Ascending aorta (tissue), 2 donors: ENCODE data around the gene ADAMTS8. TPM values are rescaled to one million over a fixed set of nuclear protein-coding genes. Genes with fewer than 3 reads are reported as not detected.

Source experiments
- DNase-seq, 2 donors: peaks; one replicate each; pipeline ENCODE4 v3.0.0-alpha.2; 2019; ENCODE audit warnings: low spot score in 2 of 2
- H3K27ac ChIP-seq, 2 donors: fragments of 200-600 bp; sonication (generic); one replicate each; pipeline ENCODE4 v1.5.1; 2016 to 2017; ENCODE audit warnings: mild to moderate bottlenecking in 1 of 2
- H3K27me3 ChIP-seq: fragments of 200-600 bp; sonication (generic); one replicate; pipeline ENCODE4 v1.5.1; 2017
- H3K36me3 ChIP-seq, 2 donors: fragments of 200-600 bp; sonication (generic); one replicate each; pipeline ENCODE4 v1.5.1; 2016
- H3K4me1 ChIP-seq, 2 donors: fragments of 200-600 bp; sonication (generic); one replicate each; pipeline ENCODE4 v1.5.1; 2016 to 2017; ENCODE audit warnings: mild to moderate bottlenecking in 1 of 2
- H3K4me3 ChIP-seq, 2 donors: fragments of 200-600 bp; sonication (generic); one replicate each; pipeline ENCODE4 v1.5.1; 2016 to 2017; ENCODE audit warnings: mild to moderate bottlenecking in 1 of 2
- H3K9me3 ChIP-seq, 2 donors: fragments of 200-600 bp; sonication (generic); one replicate each; pipeline ENCODE4 v1.5.1; 2016
- intact Hi-C: fragments of 100-400 bp; cut with DNase I; formaldehyde crosslinking; loops from one replicate; pipeline ENCODE4 v1.15.1; 2023
- total RNA-seq: library from RNA; depleted of rRNA; stranded (reverse); fragments of >200 nt; gene quantifications from one replicate; pipeline ENCODE4 v1.1.0, GENCODE V29; 2016
- TF ChIP-seq, protein P1 (sequence below), 3 experiments: fragments of 200-600 bp in 2 of 3; fragments of 450-650 bp in 1 of 3; sonication (generic) in 2 of 3; IDR thresholded peaks; one replicate each; pipeline ENCODE4 v1.5.1; 2016 to 2019; ENCODE audit warnings: antibody characterized with exemption in 3 of 3, mild to moderate bottlenecking in 1 of 3, moderate library complexity in 1 of 3

Gene ADAMTS8
- total RNA-seq, 1 donor from 2014 or later, result 0.64 TPM

DNA sequence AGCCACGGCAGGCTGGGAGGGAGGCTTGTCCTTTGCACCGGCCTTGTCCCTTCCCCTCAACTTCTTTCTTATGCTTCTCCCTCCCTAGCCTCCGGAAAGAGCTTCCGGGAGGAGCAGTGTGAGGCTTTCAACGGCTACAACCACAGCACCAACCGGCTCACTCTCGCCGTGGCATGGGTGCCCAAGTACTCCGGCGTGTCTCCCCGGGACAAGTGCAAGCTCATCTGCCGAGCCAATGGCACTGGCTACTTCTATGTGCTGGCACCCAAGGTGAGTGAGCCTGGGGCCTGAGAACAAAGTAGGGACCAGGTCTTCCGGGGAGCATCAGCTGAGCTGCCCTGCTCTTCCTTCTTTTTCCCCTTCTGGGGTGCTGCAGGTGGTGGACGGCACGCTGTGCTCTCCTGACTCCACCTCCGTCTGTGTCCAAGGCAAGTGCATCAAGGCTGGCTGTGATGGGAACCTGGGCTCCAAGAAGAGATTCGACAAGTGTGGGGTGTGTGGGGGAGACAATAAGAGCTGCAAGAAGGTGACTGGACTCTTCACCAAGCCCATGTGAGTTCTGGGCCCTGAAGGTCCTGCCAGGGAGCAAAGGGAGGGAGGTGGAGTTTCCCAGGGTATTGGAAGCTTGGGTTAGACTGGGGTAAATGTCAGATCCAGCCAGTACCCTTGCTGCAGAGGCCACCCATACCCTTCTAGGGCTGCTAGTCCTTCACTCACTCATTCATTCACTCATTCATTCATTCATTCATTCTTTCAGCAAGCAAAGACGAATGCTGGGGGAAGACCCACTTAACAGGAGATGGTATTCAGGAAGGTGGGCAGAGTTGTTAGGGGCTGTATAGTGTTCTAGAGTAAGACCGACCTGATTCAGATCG is 42.7 kb upstream of the ADAMTS8 start:
- DNase-seq, result peak in 1 of 2 donors; percentile 46
- Histone ChIP-seq H3K36me3 (peaks cover 49 to 52% of the 10 kb centered on the region in 2 donors), H3K27ac (no peak overlapping the region)

DNA sequence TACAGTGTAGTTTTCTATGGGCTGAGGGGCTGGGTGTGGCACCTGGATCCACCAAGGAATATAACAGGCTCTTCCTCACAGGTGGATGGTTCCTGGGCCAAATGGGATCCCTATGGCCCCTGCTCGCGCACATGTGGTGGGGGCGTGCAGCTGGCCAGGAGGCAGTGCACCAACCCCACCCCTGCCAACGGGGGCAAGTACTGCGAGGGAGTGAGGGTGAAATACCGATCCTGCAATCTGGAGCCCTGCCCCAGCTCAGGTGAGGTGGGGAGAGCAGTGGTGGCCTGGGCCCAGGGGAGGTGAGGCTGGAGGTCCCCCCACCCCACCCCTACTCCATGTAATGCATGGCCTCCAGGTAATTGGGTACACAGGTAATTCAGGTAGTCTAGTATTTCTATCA is 40.8 kb upstream of the ADAMTS8 start:
- DNase-seq, result peak in 1 of 2 donors; percentile 39
- intact Hi-C loops, result no loop called here
- TF ChIP-seq, protein P1, sequence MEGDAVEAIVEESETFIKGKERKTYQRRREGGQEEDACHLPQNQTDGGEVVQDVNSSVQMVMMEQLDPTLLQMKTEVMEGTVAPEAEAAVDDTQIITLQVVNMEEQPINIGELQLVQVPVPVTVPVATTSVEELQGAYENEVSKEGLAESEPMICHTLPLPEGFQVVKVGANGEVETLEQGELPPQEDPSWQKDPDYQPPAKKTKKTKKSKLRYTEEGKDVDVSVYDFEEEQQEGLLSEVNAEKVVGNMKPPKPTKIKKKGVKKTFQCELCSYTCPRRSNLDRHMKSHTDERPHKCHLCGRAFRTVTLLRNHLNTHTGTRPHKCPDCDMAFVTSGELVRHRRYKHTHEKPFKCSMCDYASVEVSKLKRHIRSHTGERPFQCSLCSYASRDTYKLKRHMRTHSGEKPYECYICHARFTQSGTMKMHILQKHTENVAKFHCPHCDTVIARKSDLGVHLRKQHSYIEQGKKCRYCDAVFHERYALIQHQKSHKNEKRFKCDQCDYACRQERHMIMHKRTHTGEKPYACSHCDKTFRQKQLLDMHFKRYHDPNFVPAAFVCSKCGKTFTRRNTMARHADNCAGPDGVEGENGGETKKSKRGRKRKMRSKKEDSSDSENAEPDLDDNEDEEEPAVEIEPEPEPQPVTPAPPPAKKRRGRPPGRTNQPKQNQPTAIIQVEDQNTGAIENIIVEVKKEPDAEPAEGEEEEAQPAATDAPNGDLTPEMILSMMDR (IDR thresholded peaks at IDR 0.05), result no peak
- peaks cover 52 to 54% of the 10 kb centered on the region in 2 donors for H3K36me3 ChIP-seq
- H3K27me3 ChIP-seq, result no peaks in the 10 kb centered on the region
- H3K4me3 ChIP-seq, result no peak overlapping the region
- H3K9me3 ChIP-seq, result no peaks in the 10 kb centered on the region
- H3K4me1 ChIP-seq, result no peaks in the 10 kb centered on the region
- no peak overlapping the region for H3K27ac ChIP-seq

More for the DNA sequence above, 42.7 kb upstream of the ADAMTS8 start:
- H3K4me1 ChIP-seq, result no peaks in the 10 kb centered on the region
- TF ChIP-seq, protein P1 (IDR thresholded peaks at IDR 0.05), result no peak
- no peak overlapping the region for H3K4me3 ChIP-seq
- no peaks in the 10 kb centered on the region for H3K27me3 ChIP-seq
- intact Hi-C loops, result no loop called here
- H3K9me3 ChIP-seq, result no peaks in the 10 kb centered on the region

DNA sequence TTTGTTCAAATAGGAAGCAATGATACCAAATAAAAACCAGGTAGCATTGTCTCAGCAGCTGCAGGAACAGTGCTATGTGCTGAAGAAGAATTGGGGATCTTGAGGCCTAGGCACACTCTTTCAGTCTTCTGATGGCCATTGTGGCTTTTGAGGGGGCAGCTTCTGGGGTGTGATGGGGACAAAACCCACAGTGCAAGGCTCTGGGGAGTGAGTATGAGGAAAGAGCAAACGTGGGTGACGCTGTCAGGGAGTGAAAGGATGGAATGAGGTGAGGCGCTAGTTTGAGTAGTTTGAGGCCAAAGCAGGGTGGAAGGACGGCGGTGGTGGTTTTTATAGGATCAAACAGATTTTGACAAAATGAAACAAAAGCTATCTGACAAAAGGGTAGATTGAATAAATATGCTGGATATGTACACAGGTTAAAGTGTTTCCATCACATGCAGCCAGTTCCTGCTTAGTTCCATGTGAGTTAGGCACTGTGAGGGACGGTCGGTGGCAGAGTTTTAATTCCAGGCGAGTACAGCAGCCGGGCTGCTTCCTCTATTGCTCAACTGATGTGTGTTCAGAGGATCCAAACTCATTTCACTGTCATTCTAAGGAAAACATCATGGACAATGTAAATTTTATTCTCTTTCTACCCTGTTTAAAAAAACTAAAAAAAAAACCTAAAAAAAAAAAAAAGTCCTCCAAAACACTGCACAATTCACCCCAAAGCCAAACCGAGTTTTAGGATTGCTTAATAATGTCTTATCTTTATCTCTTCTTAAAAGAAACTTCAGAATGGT is 38.9 kb upstream of the ADAMTS8 start:
- H3K36me3 ChIP-seq, result peaks cover 44 to 50% of the 10 kb centered on the region in 2 donors
- no peaks in the 10 kb centered on the region for H3K27me3 ChIP-seq
- H3K4me3 ChIP-seq, result no peak overlapping the region
- intact Hi-C loops, result no loop called here
- H3K4me1 ChIP-seq, result no peaks in the 10 kb centered on the region
- no peaks in the 10 kb centered on the region for H3K9me3 ChIP-seq
- TF ChIP-seq, protein P1 (IDR thresholded peaks at IDR 0.05), result no peak
- DNase-seq, result peak in 1 of 2 donors; percentile 37
- no peak overlapping the region for H3K27ac ChIP-seq

DNA sequence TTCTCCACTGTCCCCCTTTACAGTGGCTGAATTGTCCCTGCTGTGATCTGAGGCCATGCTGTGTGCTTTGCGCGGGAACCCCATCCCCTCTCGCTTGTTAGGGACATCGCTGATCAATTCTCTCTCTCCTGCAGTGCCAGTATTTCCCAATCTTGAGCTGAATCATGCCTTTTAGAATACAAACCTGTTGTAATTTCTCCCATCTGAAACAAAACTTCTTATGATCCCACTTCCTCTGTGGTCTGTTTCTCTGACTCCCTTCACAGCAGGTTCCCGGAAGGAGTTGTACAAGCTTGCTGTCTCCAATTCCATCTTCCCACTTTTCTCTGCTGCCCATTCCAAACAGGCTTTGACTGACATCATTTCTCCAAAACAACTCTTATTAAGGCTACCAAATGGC is 36.9 kb upstream of the ADAMTS8 start:
- DNase-seq, result no peak
- no peaks in the 10 kb centered on the region for H3K27me3 ChIP-seq
- no peaks in the 10 kb centered on the region for H3K9me3 ChIP-seq
- TF ChIP-seq, protein P1 (IDR thresholded peaks at IDR 0.05), result no peak
- no peak overlapping the region for H3K4me3 ChIP-seq
- H3K4me1 ChIP-seq, result no peaks in the 10 kb centered on the region
- peaks cover 31 to 39% of the 10 kb centered on the region in 2 donors for H3K36me3 ChIP-seq
- intact Hi-C loops, result no loop called here
- no peak overlapping the region for H3K27ac ChIP-seq

DNA sequence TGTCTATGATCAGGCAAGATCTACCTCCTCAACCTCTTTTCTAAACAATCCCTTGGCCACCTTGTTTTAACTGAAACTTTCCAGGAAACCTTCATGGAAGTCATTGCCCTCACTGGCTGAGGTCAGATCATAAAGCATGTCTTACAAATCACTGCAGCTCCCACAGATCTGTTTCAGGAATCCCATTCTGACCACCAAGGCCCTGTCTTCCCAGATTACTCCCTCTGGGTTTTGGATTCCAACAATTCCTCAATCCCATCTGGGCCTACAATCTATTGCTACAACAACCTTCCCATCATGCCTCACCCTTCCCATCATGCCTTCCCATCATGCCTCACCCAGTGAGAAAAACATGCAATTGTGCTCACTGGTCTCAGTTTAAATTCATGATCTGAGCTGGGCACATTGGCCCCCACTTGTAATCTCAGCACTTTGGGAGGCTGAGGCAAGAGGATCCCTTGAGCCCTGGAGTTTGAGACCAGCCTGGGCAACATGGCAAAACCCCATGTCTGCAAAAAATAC is 35.9 kb upstream of the ADAMTS8 start:
- Histone ChIP-seq H3K27me3 (no peaks in the 10 kb centered on the region), H3K4me3 (no peak overlapping the region), H3K36me3 (peaks cover 27 to 39% of the 10 kb centered on the region in 2 donors), H3K4me1 (no peaks in the 10 kb centered on the region), H3K27ac (no peak overlapping the region), H3K9me3 (no peaks in the 10 kb centered on the region)
- intact Hi-C loops, result no loop called here
- no peak for DNase-seq
- TF ChIP-seq, protein P1 (IDR thresholded peaks at IDR 0.05), result no peak
